Forelimb muscle (tissue), 1 donor: ENCODE measurements around the gene IDH3A. TPM values are rescaled to one million over a fixed set of nuclear protein-coding genes. Genes with fewer than 3 reads are reported as not detected.
A peak's percentile ranks its signal among the peaks of the same experiment; 100 is the strongest.

Source experiments
- DNase-seq: peaks from one replicate; pipeline ENCODE4 v3.0.0-alpha.2; 2013; ENCODE audit warnings: low read depth
- polyA plus RNA-seq: library from polyadenylated mRNA; unstranded; fragments of 120-200 nt; gene quantifications from one replicate; pipeline ENCODE4 v1.2.1, GENCODE V29; 2013; ENCODE audit not compliant: insufficient read length

Gene IDH3A
- polyA plus RNA-seq, 1 donor, result 40.6 TPM

- no peak for DNase-seq
These were observed 52.4 kb downstream of the IDH3A start for GRCh38 chr15:78201281-78202190.

GRCh38 chr15:78203346-78204225, 54.4 kb downstream of the IDH3A start:
- DNase-seq, result no peak

- peak; percentile 17 for DNase-seq
These were observed 55.5 kb downstream of the IDH3A start for GRCh38 chr15:78204351-78205309.

- no peak for DNase-seq
These were observed 56.2 kb downstream of the IDH3A start for GRCh38 chr15:78205337-78205736.

GRCh38 chr15:78205856-78206255, 56.7 kb downstream of the IDH3A start:
- no peak for DNase-seq

GRCh38 chr15:78206326-78207109, 57.4 kb downstream of the IDH3A start:
- DNase-seq, result no peak

- DNase-seq, result no peak
These were observed 57.9 kb downstream of the IDH3A start for GRCh38 chr15:78207110-78207458.

GRCh38 chr15:78207641-78208340, 58.6 kb downstream of the IDH3A start:
- DNase-seq, result no peak

- DNase-seq, result no peak
These were observed 59.2 kb downstream of the IDH3A start for GRCh38 chr15:78208341-78208844.

- DNase-seq, result no peak
These were observed 59.9 kb downstream of the IDH3A start for GRCh38 chr15:78208887-78209645.

GRCh38 chr15:78209646-78210348, 60.6 kb downstream of the IDH3A start:
- DNase-seq, result no peak

GRCh38 chr15:78210349-78210717, 61.2 kb downstream of the IDH3A start:
- no peak for DNase-seq

- no peak for DNase-seq
These were observed 62.2 kb downstream of the IDH3A start for GRCh38 chr15:78211189-78211921.

- no peak for DNase-seq
These were observed 62.8 kb downstream of the IDH3A start for GRCh38 chr15:78212008-78212407.

GRCh38 chr15:78212546-78213424, 63.6 kb downstream of the IDH3A start:
- DNase-seq, result no peak

- no peak for DNase-seq
These were observed 64.2 kb downstream of the IDH3A start for GRCh38 chr15:78213425-78213750.

GRCh38 chr15:78213956-78214355, 64.8 kb downstream of the IDH3A start:
- DNase-seq, result no peak
